ENCODE results near the gene VEPH1.
A peak's percentile ranks its signal among the peaks of the same experiment; 100 is the strongest.

The VEPH1 gene

DNA sequence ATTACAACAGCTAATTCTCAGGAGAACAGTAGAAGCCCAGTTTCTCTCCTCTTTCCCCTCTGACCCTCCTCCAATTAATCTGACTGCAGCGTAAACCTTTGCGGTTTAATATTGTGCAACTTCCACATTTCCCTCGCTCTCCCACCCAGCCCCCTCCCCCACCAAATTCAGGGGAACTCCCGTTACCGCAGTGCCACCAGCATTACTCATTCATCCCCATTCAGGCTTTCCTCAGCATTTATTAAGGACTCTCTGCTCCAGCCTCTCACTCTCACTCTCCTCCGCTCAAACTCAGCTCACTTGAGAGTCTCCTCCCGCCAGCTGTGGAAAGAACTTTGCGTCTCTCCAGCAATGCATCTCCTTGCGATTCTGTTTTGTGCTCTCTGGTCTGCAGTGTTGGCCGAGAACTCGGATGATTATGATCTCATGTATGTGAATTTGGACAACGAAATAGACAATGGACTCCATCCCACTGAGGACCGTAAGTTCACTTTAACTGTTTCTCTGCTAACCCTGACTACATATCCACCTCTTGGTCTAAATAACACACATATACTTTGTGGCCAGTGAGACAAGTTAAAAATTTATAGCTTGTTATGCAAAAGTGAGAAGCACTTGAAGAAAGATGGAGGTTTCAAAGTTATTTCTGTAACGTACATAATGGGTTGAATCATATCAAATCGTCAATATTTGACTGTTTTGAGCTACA is 66.5 kb downstream of the VEPH1 start, which contains the start of gene PTX3:
Gene PTX3, plus strand, starts transcription at position 268 of the 709 bp plus-strand sequence. Its CDS starts 84 bp downstream, at position 352.
- peaks cover 14% of the 10 kb centered on the region for H3K4me1 ChIP-seq (ENCODE audit: low read length)
- TF ChIP-seq, protein P1, sequence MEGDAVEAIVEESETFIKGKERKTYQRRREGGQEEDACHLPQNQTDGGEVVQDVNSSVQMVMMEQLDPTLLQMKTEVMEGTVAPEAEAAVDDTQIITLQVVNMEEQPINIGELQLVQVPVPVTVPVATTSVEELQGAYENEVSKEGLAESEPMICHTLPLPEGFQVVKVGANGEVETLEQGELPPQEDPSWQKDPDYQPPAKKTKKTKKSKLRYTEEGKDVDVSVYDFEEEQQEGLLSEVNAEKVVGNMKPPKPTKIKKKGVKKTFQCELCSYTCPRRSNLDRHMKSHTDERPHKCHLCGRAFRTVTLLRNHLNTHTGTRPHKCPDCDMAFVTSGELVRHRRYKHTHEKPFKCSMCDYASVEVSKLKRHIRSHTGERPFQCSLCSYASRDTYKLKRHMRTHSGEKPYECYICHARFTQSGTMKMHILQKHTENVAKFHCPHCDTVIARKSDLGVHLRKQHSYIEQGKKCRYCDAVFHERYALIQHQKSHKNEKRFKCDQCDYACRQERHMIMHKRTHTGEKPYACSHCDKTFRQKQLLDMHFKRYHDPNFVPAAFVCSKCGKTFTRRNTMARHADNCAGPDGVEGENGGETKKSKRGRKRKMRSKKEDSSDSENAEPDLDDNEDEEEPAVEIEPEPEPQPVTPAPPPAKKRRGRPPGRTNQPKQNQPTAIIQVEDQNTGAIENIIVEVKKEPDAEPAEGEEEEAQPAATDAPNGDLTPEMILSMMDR (IDR thresholded peaks at IDR 0.05; ENCODE audit: low read depth, low read length) = no peak
- no peak for TF ChIP-seq EZH2phosphoT487 (IDR thresholded peaks at IDR 0.05; ENCODE audit: low read depth)
- 0 out of 2 replicates have a peak within 1 kb of the TSS, but pooled peaks have one; percentile 23 for H2AFZ ChIP-seq (ENCODE audit: low read depth, low read length)
- no peaks in the 10 kb centered on the region for H3K36me3 ChIP-seq (replicated peaks; ENCODE audit: low read depth, low read length)
- no peaks in the 10 kb centered on the region for H4K20me1 ChIP-seq (ENCODE audit: insufficient read depth, low read length)
- peaks cover 15% of the 10 kb centered on the region; the same call in 1 of the 2 replicates for H3K27me3 ChIP-seq (ENCODE audit: low read depth, low read length)
- H3K4me3 ChIP-seq (ENCODE audit: low read length) = peak within 1 kb of the TSS; percentile 69
- H3K27ac ChIP-seq (ENCODE audit: low read length) = no peak within 1 kb of the TSS
- H3K79me2 ChIP-seq (ENCODE audit: low read length) = no peaks in the 10 kb centered on the region
- H3K9ac ChIP-seq (ENCODE audit: low read length) = 0 out of 2 replicates have a peak within 1 kb of the TSS, but pooled peaks have one; percentile 10
- H3K4me2 ChIP-seq (ENCODE audit: low read length) = peak within 1 kb of the TSS; percentile 84
- no peaks in the 10 kb centered on the region for H3K9me3 ChIP-seq (ENCODE audit: insufficient read depth, low read length)

DNA sequence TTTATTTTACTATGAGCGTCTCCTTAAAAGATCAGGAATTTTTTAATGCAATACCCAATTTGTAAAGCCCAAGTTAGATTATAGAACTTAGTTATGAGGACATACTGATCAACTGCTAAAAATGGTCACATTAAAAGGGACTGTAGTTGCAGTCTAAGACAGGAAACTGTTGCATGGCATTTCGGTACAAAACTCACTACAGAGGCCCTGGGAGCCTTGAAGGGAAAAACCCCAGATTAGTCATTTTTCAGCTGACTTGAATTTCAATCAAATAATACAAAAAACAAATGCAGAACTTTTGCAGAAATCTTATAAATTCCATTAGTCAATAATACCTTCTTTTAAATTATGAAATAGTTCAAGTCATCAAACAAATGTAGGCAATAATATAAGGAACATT is 73.5 kb downstream of the VEPH1 start:
- H3K4me2 ChIP-seq (ENCODE audit: low read length) = peak overlapping the region; percentile 44
- H3K4me3 ChIP-seq (ENCODE audit: low read length) = peak overlapping the region; percentile 19; the same call in 1 of the 2 replicates
- peaks cover 18% of the 10 kb centered on the region for H3K4me1 ChIP-seq (ENCODE audit: low read length)
- H4K20me1 ChIP-seq (ENCODE audit: insufficient read depth, low read length) = no peaks in the 10 kb centered on the region
- H3K27ac ChIP-seq (ENCODE audit: low read length) = peak overlapping the region; percentile 32
- H3K9ac ChIP-seq (ENCODE audit: low read length) = no peak overlapping the region
- no peaks in the 10 kb centered on the region for H3K79me2 ChIP-seq (ENCODE audit: low read length)
- H3K9me3 ChIP-seq (ENCODE audit: insufficient read depth, low read length) = 0 out of 2 replicates have a peak, but pooled peaks cover 5% of the 10 kb centered on the region
- H3K36me3 ChIP-seq (replicated peaks; ENCODE audit: low read depth, low read length) = no peaks in the 10 kb centered on the region
- H2AFZ ChIP-seq (ENCODE audit: low read depth, low read length) = no peak overlapping the region
- H3K27me3 ChIP-seq (ENCODE audit: low read depth, low read length) = peaks cover 11% of the 10 kb centered on the region; the same call in 1 of the 2 replicates
- TF ChIP-seq EZH2phosphoT487 (IDR thresholded peaks at IDR 0.05; ENCODE audit: low read depth) = no peak
- TF ChIP-seq, protein P1 (IDR thresholded peaks at IDR 0.05; ENCODE audit: low read depth, low read length) = no peak

DNA sequence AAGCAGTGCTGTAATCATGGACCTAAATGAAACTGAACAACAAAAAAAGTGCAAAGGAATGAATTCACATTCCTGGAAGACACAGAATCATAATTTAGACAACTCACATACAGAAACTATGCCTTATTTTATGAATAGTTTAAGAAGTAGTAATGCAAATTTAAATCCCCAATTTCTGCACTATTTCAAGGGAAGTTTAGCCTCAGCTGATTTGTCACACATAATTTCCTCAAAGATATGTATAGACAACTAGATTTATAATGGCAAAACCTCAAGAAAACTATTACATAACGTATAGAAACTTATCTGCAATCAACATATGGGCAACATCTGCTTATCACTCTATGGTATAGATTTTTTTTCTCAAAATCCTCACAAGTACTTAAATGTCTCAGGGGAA is 74.4 kb downstream of the VEPH1 start:
- no peaks in the 10 kb centered on the region for H4K20me1 ChIP-seq (ENCODE audit: insufficient read depth, low read length)
- no peak overlapping the region for H3K9ac ChIP-seq (ENCODE audit: low read length)
- TF ChIP-seq, protein P1 (IDR thresholded peaks at IDR 0.05; ENCODE audit: low read depth, low read length) = no peak
- TF ChIP-seq EZH2phosphoT487 (IDR thresholded peaks at IDR 0.05; ENCODE audit: low read depth) = no peak
- no peak overlapping the region for H3K4me2 ChIP-seq (ENCODE audit: low read length)
- H3K79me2 ChIP-seq (ENCODE audit: low read length) = no peaks in the 10 kb centered on the region
- H3K4me3 ChIP-seq (ENCODE audit: low read length) = no peak overlapping the region
- peaks cover 8% of the 10 kb centered on the region; the same call in 1 of the 2 replicates for H3K27me3 ChIP-seq (ENCODE audit: low read depth, low read length)
- H3K9me3 ChIP-seq (ENCODE audit: insufficient read depth, low read length) = 0 out of 2 replicates have a peak, but pooled peaks cover 5% of the 10 kb centered on the region
- no peaks in the 10 kb centered on the region for H3K36me3 ChIP-seq (replicated peaks; ENCODE audit: low read depth, low read length)
- H2AFZ ChIP-seq (ENCODE audit: low read depth, low read length) = no peak overlapping the region
- H3K27ac ChIP-seq (ENCODE audit: low read length) = no peak overlapping the region
- peaks cover 18% of the 10 kb centered on the region for H3K4me1 ChIP-seq (ENCODE audit: low read length)

DNA sequence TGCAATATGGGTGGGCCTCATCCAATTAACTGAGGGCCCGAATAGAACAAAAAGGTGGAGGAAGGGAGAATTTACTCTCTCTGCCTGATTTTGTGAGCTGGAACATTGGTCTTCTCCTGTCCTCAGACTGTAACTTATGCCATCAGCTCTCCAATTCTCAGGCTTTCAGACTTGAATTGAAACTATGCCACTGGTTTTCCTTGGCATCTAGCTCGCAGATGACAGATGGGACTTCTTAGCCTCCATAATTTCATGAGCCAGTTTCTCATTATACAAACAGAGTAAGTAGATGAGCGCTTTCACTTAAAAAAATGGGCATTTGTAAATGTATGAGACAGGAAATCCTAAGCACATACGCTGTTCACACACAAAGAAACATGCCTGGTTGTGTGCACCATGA is 75.3 kb downstream of the VEPH1 start:
- Histone ChIP-seq H3K4me2 (ENCODE audit: low read length) (no peak overlapping the region), H3K27ac (ENCODE audit: low read length) (no peak overlapping the region), H2AFZ (ENCODE audit: low read depth, low read length) (no peak overlapping the region), H3K36me3 (replicated peaks; ENCODE audit: low read depth, low read length) (no peaks in the 10 kb centered on the region), H3K9me3 (ENCODE audit: insufficient read depth, low read length) (0 out of 2 replicates have a peak, but pooled peaks cover 5% of the 10 kb centered on the region), H3K79me2 (ENCODE audit: low read length) (no peaks in the 10 kb centered on the region), H3K27me3 (ENCODE audit: low read depth, low read length) (no peaks in the 10 kb centered on the region), H3K4me3 (ENCODE audit: low read length) (no peak overlapping the region), H3K4me1 (ENCODE audit: low read length) (peaks cover 18% of the 10 kb centered on the region), H4K20me1 (ENCODE audit: insufficient read depth, low read length) (no peaks in the 10 kb centered on the region), H3K9ac (ENCODE audit: low read length) (no peak overlapping the region)
- TF ChIP-seq, protein P1 (IDR thresholded peaks at IDR 0.05; ENCODE audit: low read depth, low read length) = no peak
- TF ChIP-seq EZH2phosphoT487 (IDR thresholded peaks at IDR 0.05; ENCODE audit: low read depth) = no peak
